Measurements from ENCODE around the gene MTR. TPM values are rescaled to one million over a fixed set of nuclear protein-coding genes. Genes with fewer than 3 reads are reported as not detected.

MTR gene
- 35.7 TPM for total RNA-seq
- long read RNA-seq, full-length matches to known transcripts: 4 of 29 reads
- long read RNA-seq, partial matches to known transcripts: 13 of 29 reads
- long read RNA-seq, other reads (novel, unspliced or antisense): 12 of 29 reads

DNA sequence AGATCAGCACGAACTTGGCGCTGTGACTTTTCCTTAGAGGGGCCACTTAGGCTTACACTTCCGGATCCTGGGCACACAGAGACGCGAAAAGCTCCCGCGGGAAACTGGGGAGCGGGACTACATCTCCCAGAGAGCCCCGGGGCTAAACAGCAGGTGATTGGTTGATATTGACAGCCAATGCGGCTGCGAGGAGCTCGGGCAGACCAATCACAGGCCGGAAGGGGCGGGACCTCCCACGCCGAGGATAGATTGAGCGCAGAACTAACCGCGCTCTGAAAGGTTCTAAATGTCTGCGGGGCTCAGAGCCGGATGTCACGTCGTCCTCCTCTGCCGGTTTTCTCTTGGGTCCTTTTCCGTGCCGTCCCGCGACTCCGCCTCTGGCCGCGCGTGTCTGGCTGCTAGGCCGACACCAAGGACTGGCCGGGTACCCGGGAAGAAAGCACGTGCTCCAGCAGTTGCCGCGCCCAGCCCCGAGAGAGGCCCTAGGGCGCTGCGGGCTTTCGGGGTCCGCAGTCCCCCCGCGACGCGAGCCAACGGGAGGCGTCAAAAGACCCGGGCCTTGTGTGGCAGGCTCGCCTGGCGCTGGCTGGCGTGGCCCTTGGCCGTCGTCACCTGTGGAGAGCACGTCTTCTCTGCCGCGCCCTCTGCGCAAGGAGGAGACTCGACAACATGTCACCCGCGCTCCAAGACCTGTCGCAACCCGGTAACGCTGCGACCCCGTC lies at the start of gene MTR:
MTR (plus strand) TSS at position 258 of the 722 bp plus-strand sequence; CDS start at position 670, 412 bp downstream.
- Histone ChIP-seq H3K4me1 (peaks cover 23% of the 10 kb centered on the region), H3K27ac (peak within 1 kb of the TSS; percentile 93), H3K27me3 (ENCODE audit: low read depth) (no peaks in the 10 kb centered on the region), H3K4me3 (peak within 1 kb of the TSS; percentile 99), H3K36me3 (no peaks in the 10 kb centered on the region), H3K9me3 (no peaks in the 10 kb centered on the region)
- ATAC-seq (peak; percentile 100), DNase-seq (peak; percentile 97)
- intact Hi-C loops (cut with DNase I): no loop called here
- TF ChIP-seq, protein P1, sequence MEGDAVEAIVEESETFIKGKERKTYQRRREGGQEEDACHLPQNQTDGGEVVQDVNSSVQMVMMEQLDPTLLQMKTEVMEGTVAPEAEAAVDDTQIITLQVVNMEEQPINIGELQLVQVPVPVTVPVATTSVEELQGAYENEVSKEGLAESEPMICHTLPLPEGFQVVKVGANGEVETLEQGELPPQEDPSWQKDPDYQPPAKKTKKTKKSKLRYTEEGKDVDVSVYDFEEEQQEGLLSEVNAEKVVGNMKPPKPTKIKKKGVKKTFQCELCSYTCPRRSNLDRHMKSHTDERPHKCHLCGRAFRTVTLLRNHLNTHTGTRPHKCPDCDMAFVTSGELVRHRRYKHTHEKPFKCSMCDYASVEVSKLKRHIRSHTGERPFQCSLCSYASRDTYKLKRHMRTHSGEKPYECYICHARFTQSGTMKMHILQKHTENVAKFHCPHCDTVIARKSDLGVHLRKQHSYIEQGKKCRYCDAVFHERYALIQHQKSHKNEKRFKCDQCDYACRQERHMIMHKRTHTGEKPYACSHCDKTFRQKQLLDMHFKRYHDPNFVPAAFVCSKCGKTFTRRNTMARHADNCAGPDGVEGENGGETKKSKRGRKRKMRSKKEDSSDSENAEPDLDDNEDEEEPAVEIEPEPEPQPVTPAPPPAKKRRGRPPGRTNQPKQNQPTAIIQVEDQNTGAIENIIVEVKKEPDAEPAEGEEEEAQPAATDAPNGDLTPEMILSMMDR (IDR thresholded peaks at IDR 0.05): no peak

DNA sequence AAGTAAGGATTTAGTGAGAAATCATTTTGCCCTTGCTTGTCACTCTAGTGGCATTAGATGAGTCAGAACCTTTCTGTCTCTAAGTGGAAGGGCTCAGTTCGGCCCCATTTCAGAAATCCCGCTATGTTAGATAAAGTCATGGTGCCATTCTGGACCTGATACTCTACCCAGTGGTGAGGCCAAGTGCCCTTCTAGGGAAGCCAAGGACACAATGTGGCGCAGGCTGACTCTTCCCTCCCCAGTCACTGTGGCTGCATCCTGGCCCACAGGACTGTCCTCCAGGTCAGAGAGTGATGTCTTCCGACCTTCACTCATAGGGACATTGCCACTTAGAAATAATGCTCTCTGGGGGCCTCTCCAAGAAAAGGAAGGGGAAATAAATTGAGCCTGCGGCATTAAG lies 48.3 kb upstream of the MTR start:
- H3K36me3 ChIP-seq: no peaks in the 10 kb centered on the region

DNA sequence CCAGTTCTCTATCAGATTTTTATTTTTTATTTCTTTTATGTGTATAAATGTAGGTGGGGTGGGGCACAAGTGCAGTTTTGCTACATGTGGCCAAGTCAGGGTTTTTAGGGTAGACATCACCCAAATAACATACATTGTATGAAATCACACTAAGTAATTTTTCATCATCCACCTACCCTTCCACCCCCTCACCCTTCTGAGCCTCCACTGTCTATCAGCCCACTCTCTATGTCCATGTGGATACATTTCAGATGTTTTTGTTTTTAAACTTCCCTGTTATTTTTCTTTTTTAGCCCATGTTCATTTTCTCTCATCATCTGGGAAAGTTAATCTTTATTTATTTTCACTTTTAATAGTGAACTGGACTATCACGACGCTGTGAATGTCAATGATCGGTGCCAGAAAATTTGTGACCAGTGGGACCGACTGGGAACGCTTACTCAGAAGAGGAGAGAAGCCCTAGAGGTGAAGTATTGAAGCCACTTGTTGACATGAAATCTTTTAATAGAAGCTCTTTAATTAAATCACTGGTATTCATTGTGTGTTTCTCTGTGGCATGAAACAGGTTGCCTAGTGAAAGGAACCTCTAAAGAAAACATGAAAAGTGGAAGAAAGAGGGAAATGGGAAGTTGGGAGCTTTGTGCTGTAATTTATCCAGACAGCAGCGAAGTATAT lies 47.6 kb upstream of the MTR start:
- H3K27me3 ChIP-seq (ENCODE audit: low read depth): no peaks in the 10 kb centered on the region
- H3K4me1 ChIP-seq: no peaks in the 10 kb centered on the region
- no peak for DNase-seq
- ATAC-seq: no peak
- H3K36me3 ChIP-seq: no peaks in the 10 kb centered on the region
- no peak overlapping the region for H3K4me3 ChIP-seq
- H3K9me3 ChIP-seq: no peaks in the 10 kb centered on the region
- TF ChIP-seq, protein P1 (IDR thresholded peaks at IDR 0.05): no peak
- intact Hi-C loops (cut with DNase I): no loop called here
- no peak overlapping the region for H3K27ac ChIP-seq

More for the DNA sequence above, 48.3 kb upstream of the MTR start:
- Histone ChIP-seq H3K27ac (no peak overlapping the region), H3K4me3 (no peak overlapping the region), H3K27me3 (ENCODE audit: low read depth) (no peaks in the 10 kb centered on the region), H3K4me1 (no peaks in the 10 kb centered on the region), H3K9me3 (no peaks in the 10 kb centered on the region)
- DNase-seq (no peak), ATAC-seq (no peak)
- TF ChIP-seq, protein P1 (IDR thresholded peaks at IDR 0.05): no peak
- intact Hi-C loops (cut with DNase I): no loop called here

DNA sequence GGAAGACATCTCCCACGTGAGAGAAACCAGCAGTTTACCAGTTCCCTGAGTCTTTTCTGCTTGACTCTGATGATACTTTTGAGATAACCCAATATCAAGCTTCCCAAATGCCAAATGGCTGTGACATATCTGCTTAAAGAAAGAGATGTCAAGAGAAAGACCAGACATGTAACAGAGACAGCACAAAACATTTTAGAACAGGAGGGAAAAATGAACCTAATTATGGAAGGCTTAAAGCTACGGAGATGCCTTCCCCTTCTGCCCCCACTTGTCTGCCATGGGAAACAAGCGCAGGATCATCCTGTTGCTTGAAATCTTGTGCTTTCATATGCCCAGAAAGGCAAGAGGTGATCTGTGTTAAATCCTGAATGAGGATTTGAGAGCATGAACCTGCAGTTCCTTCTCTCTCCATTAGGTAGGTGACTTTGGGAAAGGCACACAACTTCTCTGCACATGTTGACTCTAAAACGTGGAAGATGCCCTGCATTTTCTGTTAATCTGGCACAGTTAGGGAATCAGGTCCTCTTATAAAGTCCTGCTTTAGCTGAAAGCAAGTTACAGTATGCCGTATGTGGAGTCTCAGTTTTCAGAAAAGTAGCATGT lies 46.7 kb upstream of the MTR start:
- H3K27ac ChIP-seq: no peak overlapping the region
- no peak for ATAC-seq
- DNase-seq: no peak
- H3K9me3 ChIP-seq: no peaks in the 10 kb centered on the region
- H3K36me3 ChIP-seq: no peaks in the 10 kb centered on the region
- intact Hi-C loops (cut with DNase I): no loop called here
- TF ChIP-seq, protein P1 (IDR thresholded peaks at IDR 0.05): no peak
- H3K4me1 ChIP-seq: no peaks in the 10 kb centered on the region
- H3K4me3 ChIP-seq: no peak overlapping the region
- H3K27me3 ChIP-seq (ENCODE audit: low read depth): no peaks in the 10 kb centered on the region

DNA sequence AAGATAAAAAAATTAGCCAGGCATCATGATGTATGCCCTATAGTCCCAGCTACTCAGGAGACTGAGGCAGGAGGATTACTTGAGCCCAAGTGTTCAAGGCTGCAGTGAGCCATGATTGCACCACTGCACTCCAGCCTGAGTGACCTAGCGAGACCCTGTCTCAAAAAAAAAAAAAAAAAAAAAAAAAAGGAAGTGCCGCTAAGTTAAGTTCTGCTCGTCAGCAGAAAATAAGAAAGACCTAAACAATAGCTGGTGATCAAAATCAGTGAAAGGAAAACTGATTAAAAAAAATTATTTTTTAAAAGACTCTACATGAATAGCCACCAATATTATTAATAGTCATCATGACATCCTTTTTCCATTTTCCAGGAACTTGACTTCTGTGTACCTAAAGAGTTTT lies 44.2 kb upstream of the MTR start:
- no peaks in the 10 kb centered on the region for H3K27me3 ChIP-seq (ENCODE audit: low read depth)
- no peak overlapping the region for H3K4me3 ChIP-seq
- intact Hi-C loops (cut with DNase I): no loop called here

More for the DNA sequence above, 44.2 kb upstream of the MTR start:
- DNase-seq: no peak
- no peak overlapping the region for H3K27ac ChIP-seq
- no peaks in the 10 kb centered on the region for H3K9me3 ChIP-seq
- H3K4me1 ChIP-seq: no peaks in the 10 kb centered on the region
- H3K36me3 ChIP-seq: no peaks in the 10 kb centered on the region
- ATAC-seq: no peak
- TF ChIP-seq, protein P1 (IDR thresholded peaks at IDR 0.05): no peak
